Measurements from ENCODE around the gene CARHSP1.
"Not testable (repeated sequence)": the region's sequence is repeated elsewhere in the genome, so short reads cannot be mapped to it uniquely, and the experiment has no call there.

Gene CARHSP1

DNA sequence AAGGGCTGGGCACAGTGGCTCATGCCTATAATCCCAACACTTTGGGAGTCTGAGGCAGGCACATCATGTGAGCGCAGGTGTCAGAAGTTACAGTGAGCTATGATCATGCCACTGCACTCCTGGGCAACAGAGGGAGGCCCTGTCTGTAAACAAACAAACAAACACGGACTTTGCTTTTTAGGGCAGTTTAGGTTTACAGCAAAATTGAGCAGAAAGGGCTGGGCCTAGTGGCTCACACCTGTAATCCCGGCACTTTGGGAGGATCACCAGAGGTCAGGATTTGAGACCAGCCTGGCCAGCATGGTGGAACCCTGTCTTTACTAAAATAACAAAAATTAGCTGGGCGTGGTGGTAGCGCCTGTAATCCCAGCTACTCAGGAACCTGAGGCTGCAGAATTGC, 3.3 kb upstream of the CARHSP1 start:
- DNase-seq (ENCODE audit: low spot score) = no peak

DNA sequence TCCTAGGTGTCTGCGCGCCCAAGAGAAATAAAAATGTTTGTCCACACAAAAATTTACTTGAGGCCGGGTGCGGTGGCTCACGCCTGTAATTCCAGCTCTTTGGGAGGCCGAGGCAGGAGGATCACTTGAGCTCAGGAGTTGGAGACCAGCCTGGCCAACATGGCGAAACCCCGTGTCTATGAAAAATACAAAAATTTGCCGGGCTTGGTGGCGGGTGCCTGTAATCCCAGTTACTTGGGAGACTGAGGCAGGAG, 1.1 kb upstream of the CARHSP1 start:
- DNase-seq (ENCODE audit: low spot score) = not testable (repeated sequence)

DNA sequence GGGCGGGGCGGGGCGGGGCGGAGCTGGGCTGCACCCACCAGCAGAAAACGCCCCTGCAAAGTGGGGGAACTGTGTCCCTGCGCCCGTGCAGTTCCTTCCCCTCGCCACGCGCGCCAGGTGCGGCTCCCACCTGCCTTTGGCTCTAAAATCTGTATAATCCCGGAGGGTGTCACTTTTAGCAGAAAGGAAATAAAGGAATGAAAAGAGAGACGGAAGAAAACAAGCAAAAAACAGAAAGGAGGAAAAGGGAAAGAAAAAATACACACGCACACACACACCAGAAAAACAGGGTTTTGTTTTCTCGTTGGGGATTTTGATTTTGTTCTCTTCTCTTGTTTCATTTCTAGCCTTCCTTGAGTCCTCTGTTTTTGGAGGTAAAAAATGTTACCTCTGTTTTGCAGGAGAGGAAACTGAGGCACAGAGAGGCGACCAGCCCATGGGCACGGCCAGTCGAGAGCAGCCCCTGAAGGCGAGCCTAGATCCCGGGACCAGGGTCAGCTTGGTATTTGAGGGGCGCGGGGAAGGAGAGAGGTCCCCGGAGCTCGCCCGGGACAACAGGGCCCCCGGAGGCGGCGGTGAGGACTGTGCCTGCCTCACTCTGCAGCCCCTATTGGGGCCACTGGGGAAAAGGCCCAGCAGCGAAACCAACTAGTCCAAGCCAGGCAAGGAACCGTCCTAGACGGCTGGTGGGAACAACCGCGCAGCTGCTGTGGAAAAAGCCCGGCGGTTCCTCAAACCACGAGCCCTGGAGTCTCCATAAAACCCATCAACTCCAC, 594 bp upstream of the CARHSP1 start:
- no peak for DNase-seq (ENCODE audit: low spot score)

DNA sequence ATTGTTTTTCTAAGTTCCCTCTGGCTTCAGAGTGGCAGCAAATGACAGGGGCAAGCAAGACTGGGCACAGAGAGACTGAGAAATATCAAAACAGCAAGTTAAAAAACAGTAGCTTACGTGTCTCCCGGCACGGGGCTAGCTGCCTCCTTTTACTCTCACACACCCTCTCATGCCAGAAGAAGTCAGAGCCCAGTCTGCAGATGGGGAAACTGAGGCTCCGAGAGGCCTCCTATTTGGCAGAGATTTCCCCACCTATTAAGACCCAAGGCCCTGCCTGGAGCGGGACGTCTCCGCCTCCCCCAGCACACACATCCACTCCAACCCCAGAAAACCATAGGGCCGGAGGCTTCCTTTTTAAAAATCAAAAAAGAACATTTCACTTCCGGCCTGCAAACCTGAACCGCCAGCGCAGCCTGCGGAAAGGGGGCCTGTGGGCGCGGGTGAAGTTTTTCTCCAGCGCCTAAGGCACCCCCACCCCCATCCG, 832 bp downstream of the CARHSP1 start:
- DNase-seq (ENCODE audit: low spot score) = no peak

DNA sequence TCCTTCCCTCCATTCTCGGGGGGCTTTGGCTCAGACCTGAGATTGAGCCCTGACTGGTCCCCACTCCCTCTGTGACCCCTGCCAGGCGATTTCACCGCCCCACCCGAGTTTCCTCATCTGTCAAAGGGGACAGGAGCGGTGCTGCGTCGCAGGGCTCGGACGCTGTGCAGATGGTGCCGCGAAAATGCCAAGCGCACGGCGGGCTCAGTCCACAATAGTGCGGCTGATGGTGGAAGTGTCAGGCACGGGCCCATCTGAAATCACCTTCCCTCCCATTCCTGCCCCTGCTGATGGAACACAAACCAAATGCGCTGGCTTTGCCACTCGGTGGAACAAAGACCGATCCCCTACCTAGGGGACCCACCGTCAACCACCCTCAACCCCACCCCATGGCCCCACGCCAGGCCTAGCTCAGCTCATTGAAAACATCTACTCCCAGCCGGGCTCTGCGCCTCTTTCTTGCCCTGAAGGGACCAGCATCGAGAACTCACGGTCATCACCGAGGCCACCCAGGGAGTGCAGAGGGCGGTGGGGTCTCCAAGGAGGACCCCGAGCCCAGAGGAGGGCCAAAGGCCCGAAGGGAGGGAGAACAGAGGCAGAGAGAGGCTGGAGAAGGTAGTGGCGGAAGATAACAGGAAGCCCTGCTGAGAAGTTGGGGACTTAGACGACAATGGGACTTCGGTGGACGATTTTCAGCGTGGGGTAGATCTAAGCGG, 1.4 kb downstream of the CARHSP1 start:
- no peak for DNase-seq (ENCODE audit: low spot score)

DNA sequence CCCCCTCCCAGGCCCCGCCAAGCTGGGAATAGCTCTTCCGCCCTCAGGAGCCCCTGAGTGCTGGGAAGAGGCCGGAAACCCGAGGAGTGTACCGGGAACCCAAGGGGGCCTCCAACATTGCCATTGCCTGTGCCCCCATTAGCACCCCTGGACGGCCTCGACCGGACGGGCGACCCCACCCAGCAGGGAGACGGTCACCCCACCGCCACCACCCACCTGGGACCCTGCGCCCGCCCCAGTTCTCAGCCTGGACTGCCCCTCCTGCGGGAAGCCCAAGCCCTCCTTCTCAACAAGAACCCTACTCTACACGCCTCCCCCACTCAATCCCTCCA, 2.0 kb downstream of the CARHSP1 start:
- DNase-seq (ENCODE audit: low spot score) = no peak

DNA sequence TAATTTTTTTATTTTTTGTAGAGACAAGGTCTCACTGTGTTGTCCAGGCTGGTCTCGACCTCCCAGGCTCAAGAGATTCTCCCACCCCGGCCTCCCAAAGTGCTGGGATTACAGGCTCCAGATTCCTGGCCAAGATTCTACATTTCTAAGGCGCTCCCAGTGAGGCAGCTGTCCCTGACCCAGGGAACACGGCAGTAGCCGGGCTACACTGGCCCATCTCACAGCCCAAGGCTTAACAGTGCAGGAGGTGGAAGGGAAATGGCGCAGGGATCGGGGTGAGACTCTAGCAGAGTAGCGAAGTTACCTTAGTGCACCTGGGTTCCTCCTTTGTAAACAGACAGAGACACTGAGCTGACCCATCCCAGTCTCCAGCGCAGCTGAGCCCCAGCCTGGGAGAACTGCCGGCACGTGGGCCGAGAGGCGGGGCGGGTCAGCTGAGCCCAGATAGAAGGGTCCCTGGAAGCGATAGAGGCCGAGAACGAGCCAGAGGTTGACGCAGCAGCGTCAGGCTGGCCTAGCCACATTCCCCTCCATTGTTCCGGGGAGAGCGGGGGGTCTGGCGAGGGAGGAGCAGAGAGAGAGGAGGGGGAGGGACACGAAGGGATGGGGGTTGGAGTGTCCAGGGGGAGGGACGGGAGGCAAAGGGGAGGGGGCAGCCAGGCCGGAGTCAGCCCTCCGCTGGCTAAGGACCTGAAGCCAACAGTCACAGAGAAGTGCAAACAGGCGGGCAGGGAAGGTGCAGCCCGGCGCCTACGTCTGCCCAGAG, 2.5 kb downstream of the CARHSP1 start:
- DNase-seq (ENCODE audit: low spot score) = no peak

DNA sequence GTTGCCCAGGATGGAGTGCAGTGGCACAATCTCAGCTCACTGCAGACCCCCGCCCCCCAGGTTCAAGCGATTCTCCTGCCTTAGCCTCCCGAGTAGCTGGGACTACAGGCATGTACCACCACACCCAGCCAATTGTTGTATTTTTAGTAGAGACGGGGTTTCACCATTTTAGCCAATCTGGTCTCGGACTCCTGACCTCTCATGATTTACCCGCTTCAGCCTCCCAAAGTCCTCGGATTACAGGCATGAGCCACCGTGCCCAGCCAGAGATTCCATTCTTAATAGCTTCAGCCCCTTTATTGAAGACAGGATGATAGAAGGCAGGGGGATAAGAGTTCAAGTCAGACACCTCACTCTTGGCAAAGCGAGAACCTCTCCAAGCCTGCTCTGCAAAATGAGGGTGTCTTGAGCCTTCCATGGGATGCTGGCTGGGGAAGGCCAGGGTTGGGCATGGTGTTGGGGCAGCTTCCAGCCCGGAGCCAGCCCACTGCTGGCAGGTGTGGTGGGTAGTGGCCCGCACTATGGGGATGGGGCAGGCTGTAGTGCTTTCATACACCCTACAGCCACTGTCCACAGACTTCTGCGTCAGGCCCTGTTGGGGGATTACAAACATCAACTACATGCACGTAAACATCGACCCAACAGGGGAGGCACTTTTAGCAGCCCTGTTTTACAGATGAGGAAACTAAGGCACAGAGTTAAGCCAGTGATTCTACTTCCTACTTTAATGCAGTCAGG, 3.5 kb downstream of the CARHSP1 start:
- DNase-seq (ENCODE audit: low spot score) = no peak

DNA sequence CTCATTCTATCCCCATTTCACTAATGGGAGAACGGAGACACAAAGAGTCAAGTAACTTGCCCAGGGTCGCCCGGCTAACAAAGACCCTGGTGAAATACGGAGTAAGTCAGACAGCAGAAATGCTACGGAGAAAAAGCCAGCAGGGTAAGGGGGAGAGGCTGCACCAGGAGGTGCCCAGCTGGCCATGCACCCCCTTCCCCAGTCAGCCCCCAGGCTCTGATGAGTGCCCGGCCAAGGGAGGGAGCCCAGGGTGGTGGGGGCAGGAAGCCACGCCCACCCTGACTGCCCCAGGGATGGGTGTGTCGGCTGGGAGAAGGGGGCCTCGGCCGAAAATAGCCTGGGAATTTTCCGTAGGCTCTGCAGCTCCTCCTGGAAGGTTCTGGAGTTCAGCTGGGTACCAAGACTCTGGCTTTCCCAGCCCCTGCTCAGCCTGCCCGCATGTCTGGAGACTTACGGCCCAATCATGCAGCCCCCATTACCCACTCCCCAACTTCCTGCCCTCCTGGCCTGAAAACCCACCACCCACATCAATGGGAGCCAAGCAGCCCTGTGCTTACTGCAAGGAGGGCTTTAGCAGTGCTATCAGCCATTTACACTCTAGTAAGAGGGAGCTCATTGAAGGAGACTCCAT, 4.2 kb downstream of the CARHSP1 start:
- no peak for DNase-seq (ENCODE audit: low spot score)

DNA sequence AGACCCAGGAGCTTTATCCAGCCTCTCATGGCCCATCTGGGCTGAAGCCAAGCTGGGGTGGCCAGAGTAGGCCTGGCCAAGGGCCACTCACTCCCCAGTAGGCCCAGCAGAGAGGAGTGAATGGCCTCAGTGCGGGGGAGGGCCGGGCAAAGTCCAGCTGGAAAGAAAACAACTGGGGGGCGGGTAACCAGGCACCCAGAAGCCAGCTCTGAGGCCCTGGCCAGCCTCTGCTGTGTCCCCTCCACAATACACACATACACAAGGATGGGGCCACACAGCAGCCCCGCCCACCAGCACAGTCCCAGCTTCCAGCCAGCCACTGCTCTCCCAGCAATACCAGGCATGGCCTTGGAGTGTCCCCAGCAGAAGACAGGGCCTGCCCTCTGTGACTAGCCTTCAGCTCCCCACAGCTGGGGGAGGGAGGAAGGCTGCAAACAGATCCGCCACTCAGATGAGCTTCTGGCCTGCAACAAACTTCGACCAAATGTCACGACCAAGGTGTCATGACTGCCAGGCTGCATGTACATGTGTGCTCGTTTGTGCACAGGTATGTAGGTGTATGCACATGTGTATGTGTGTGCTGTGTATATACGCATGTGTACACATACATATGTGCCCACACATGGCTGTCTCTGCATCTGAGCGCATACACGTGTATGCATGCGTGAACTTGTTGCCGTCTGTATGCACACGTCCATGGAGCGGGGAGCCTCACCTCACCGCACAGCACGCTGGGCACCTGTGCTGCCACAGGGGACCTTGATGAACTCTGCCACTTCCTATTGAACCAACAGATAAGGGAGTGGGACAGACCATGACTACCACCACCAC, 5.0 kb downstream of the CARHSP1 start:
- no peak for DNase-seq (ENCODE audit: low spot score)

DNA sequence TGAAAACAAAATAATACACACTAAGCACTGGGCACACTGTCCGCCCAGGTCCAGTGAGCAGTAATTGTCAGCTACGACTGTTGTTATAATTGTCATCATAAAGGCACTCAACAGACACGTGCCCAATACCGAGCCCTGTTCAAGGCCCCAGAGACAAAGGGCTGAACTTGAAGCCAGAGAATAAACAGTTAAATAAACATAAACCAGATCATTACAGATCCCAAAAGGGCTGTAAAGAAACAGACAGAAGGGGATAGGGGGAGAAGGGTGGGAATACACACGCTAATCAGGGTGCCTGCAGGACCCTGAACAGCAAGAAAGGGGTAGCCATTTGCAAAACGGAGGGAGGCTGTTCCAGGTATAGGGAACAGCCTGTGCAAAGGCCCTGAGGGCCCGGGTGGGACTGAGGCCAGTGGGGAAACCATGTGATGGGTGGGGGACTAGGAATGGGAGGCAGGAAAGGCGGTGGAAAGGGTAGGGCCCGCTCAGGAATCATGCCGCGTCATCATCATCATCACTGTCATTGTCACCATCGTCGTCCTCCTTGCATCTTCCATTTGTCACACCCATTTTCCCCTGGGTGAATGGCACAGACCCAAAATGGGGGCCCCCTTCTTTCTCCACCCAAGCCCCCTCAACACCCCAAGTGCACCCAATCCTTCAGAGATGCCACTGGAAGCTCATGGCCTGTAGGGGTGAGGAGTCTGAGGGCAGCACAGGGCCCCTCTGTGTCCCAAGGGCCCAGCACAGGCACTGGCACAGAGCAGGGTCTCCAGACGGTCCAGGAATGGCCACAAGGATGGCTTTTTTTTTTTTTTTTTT, 6.3 kb downstream of the CARHSP1 start:
- no peak for DNase-seq (ENCODE audit: low spot score)

DNA sequence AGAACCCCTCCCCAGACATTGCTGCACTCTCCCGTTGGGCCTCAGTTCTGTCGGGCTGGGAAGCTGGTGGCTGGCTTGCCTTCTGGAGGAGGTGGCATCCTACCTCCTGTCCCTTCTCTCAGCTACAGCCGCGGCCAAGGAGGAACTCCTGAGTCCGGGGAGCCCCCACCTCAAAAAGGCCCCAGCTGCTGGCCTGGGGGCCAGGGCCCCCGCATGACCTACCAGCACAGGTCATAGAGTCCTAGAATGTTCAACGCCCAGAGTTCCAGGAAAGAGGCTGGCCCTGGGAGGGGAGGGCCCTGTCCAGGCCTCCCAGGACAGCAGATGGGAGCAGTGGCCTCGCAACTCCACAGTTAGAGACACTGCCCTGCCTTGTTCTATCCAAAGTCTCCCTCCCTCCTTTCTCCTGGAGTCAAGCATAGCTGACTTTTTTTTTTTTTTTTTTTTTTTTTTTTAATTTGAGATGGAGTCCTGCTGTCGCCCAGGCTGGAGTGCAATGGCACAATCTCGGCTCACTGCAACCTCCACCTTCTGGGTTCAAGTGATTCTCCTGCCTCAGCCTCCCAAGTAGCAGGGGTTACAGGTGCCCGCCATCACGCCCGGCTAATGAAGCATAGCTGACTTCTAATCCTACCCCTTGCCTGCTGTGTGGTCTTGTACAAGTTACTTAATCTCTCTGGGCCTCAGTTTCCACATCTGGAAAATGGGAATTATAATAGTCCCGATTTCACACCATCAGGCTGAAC, 7.1 kb downstream of the CARHSP1 start:
- no peak for DNase-seq (ENCODE audit: low spot score)

DNA sequence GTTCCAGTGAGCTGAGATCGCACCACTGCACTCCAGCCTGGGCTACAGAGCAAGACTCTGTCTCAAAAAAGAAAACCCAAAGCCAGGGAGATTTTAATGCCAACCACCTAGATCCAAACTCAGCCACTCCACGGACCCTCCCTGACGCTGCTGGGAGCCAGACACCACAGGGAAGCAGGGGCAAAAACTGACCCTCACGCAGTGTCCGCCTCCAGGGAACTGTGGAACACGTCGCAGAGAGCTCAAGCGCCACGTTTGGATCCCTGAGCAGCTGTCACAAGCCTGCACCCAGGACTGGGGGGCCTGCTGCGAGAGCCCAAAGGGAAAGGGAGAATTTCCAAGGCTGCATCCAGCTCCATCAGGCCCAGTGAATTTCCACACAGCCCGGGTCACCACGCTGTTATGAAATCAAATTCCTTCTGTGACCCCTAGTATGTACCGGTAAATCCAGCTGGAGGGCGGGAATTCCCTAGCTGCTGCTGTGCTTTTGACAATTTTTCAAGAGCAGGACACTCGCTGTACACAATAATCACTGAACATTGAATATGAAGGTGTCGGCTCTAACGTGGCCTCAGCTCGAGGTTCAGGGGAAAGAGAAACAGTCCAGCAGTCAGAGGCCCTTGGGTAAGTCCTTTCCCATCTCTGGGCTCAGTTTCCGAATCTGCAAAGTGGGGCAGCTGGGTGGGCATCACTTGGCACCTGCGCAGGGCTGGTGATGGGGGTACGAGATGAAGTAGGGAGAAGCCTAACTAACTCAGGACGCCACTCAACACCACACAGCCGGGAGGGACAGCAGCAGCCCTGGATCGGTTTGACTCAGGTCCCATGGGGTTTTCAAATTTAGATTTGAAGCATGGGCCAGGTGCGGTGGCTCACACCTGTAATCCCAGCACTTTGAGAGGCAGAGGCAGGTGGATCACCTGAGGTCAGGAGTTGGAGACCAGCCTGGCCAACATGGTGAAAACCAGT, 8.6 kb downstream of the CARHSP1 start:
- no peak for DNase-seq (ENCODE audit: low spot score)

DNA sequence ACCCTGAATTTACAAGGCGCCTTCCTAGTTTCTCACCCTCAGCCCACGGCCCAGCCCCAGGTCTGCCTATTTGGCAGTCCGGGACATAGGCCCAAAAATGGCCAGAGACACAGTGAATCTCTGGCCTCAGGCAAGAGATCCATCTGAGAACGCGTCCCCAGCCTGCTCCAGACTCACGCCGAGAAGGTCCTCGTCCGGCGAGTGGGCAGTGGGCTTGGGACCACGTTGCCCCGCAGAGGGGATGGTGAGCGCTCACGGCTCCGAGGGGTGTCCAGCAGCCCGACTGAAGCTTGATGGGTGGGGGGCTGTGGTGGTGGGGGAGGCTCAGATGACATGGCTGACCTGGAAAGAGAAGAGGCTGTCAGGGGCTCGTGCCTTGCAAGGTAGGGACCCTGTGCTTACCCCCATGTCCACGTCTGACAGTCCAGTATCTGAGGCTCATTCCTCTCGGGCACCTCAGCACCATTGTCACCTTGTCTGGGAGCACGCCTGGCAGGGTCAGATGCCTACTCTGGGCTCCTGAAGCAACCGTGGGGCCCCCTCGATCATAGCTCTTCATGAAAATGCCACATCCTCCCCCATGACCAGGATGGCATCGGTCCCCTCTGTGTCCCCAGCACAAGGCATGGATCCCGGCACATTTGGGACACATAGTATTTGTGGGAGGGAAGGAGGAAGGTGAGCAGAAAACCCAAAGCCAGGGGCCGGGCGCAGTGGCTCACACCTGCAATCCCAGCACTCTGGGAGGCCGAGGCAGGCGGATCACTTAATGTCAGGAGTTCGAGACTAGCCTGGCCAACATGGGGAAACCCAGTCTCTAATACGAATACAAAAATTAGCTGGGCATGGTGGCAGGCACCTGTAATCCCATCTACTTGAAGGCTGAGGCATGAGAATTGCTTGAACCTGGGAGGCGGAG, 9.6 kb downstream of the CARHSP1 start:
- DNase-seq (ENCODE audit: low spot score) = no peak

DNA sequence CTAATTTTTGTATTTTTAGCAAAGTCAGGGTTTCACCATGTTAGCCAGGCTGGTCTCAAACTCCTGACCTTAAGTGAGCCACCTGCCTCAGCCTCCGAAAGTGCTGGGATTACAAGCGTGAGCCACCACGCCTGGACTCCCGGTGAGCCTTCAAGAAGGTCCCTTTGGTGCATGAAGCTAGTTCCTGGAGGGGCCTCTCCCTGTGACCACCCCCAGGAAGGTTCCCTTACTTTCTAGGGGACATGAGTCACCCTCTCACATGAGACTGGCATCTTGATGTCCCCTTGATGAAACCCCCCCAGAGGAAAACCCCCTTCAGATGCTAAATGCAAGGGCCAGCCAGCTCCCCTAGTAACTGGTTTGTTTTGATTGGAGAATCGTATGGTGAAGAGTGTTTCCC, 12.8 kb downstream of the CARHSP1 start:
- DNase-seq (ENCODE audit: low spot score) = no peak

DNA sequence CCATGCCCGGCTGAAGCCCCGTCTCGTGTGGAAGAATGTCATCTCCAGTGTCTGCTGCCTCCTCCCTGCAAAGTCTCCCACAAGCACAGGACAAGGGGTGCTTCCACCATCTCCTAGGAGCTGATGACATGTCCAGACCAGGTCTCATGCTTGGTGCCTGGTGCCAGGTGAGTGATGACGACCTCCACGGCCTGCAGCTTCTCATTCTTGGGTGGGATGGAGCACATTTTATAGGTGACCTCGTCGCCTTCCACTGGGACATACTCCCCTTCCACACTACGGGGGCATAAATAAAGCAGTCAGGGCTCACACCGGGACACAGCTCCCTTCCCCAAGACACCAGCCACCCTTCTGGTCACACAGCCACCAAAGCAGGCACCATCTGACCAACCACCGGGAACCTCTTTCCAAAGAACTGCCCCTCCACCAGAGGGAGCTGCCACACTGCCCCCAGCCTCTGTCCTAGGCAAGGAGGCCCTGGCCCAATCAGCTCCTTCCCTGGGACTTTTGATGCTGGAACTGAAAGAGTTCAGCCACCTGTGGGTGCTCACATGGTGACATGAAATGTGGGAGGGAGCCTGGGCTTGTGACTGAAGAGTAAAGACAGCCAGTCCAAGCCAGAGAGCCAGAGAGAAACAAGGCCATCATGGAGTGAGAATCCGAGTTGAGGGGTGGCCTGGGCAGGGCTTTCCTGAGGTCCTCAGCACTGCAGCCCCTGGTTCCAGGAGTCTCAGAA, 13.6 kb downstream of the CARHSP1 start:
- no peak for DNase-seq (ENCODE audit: low spot score)
